ENCODE results near the gene CD274.

- TF ChIP-seq CTCF (conservative IDR thresholded peaks at IDR 0.05; ENCODE audit: low read depth in 2 of 2) (no peak), REST (IDR thresholded peaks at IDR 0.05; ENCODE audit: unreplicated experiment) (no peak), JUNB (IDR thresholded peaks at IDR 0.05; ENCODE audit: unreplicated experiment) (no peak), EZH2 (IDR thresholded peaks at IDR 0.05; ENCODE audit: low read depth, unreplicated experiment) (no peak), CREB1 (CRISPR knock-in tag; IDR thresholded peaks at IDR 0.05; ENCODE audit: low read depth) (no peak), POLR2AphosphoS5 (IDR thresholded peaks at IDR 0.05; ENCODE audit: low read depth) (no peak), EZH2phosphoT487 (IDR thresholded peaks at IDR 0.05; ENCODE audit: unreplicated experiment) (no peak), NANOG (IDR thresholded peaks at IDR 0.05; ENCODE audit: borderline replicate concordance) (no peak)
Measured at GRCh38 chr9:5510360-5510931, 60.1 kb downstream of the CD274 start, which contains the start of gene PDCD1LG2.
